Measurements from ENCODE around the gene CCDC178. TPM values are rescaled to one million over a fixed set of nuclear protein-coding genes. Genes with fewer than 3 reads are reported as not detected.

Gene CCDC178
- total and polyA plus RNA-seq, 2 donors (not counting 3 experiments of a cell fraction or from before 2014, with no cell fraction given), result 0.80 to 1.6 TPM

GRCh38 chr18:32908424-32908805 lies 532.1 kb downstream of the CCDC178 start:
- Histone ChIP-seq H3K36me3 (ENCODE audit: control insufficient read depth in 2 of 2, extremely low read depth in 1 of 2, insufficient read depth in 2 of 2, low read length in 2 of 2) (no peaks in the 10 kb centered on the region), H4K20me1 (replicated peaks; ENCODE audit: control insufficient read depth, extremely low read depth, insufficient read depth, low read length) (no peaks in the 10 kb centered on the region), H3K27me3 (ENCODE audit: control insufficient read depth in 2 of 2, insufficient read depth in 2 of 2, low read length in 2 of 2) (peaks cover 2 to 3% of the 10 kb centered on the region in 2 experiments), H3K79me2 (ENCODE audit: control insufficient read depth, insufficient read depth, low read length) (no peaks in the 10 kb centered on the region), H3K4me3 (replicated peaks in 1 of 3; ENCODE audit: insufficient read depth in 1 of 3, low read depth in 1 of 3, low read length in 3 of 3) (no peak overlapping the region), H2AFZ (ENCODE audit: low read depth, low read length) (no peak overlapping the region), H3K9me3 (replicated peaks; ENCODE audit: control insufficient read depth, insufficient read depth, low read length) (no peaks in the 10 kb centered on the region), H3K9ac (replicated peaks; ENCODE audit: extremely low read depth, insufficient read depth, low read length) (no peak overlapping the region), H3K4me2 (ENCODE audit: insufficient read depth, low read length) (no peak overlapping the region), H3K27ac (ENCODE audit: insufficient read depth, low read depth, low read length) (no peak overlapping the region), H3K9me1 (replicated peaks; ENCODE audit: control insufficient read depth, extremely low read depth, insufficient read depth, low read length) (no peaks in the 10 kb centered on the region), H3K4me1 (ENCODE audit: control insufficient read depth, extremely low read depth, insufficient read depth, low read length) (no peaks in the 10 kb centered on the region)
- dilution Hi-C loops (cut with MboI; ENCODE audit: extremely low pct_ligation_motif_present, low sequenced_read_pairs), result no loop called here
- CTCF ChIA-PET, result no interaction called here
- POLR2A ChIA-PET, result no interaction called here
- intact Hi-C loops (cut with micrococcal nuclease), result no loop called here
- TF ChIP-seq MAX (IDR thresholded peaks at IDR 0.05; ENCODE audit: insufficient read depth, insufficient read length), result no peak
- no peak for TF ChIP-seq GATA2 (IDR thresholded peaks at IDR 0.05; ENCODE audit: insufficient read depth, insufficient read length, low read depth, low read length)
- TF ChIP-seq JUN (IDR thresholded peaks at IDR 0.05; ENCODE audit: borderline replicate concordance, insufficient read depth, insufficient read length, low read depth), result no peak
- TF ChIP-seq POLR2AphosphoS5 (IDR thresholded peaks at IDR 0.05; ENCODE audit: insufficient read depth, low read depth, low read length), result no peak
- no peak for TF ChIP-seq MYC (IDR thresholded peaks at IDR 0.05; ENCODE audit: low read depth, low read length)
- TF ChIP-seq POLR2A (IDR thresholded peaks at IDR 0.05; ENCODE audit: low read depth, low read length), result no peak
- no peak for TF ChIP-seq FOS (IDR thresholded peaks at IDR 0.05; ENCODE audit: borderline replicate concordance, insufficient read depth, low read length)
- TF ChIP-seq CTCF (IDR thresholded peaks at IDR 0.05; ENCODE audit: extremely low read depth in 1 of 2, insufficient read depth in 1 of 2, low read depth in 1 of 2, low read length in 2 of 2), result no peak
- TF ChIP-seq EZH2 (IDR thresholded peaks at IDR 0.05; ENCODE audit: borderline replicate concordance, low read depth, low read length, severe bottlenecking), result no peak
- no TSS peak for BruUV-seq (replicated peaks)
- DNase-seq (ENCODE audit: low read depth, low spot score) (no peak), FAIRE-seq (no peak)
